ENCODE results near the gene ESRRB. TPM values are rescaled to one million over a fixed set of nuclear protein-coding genes. Genes with fewer than 3 reads are reported as not detected.

Gene ESRRB
- total RNA-seq, 1 experiment from 2014 or later: not detected

GRCh38 chr14:76450476-76450875 is 74.5 kb downstream of the ESRRB start:
- no peak for DNase-seq (ENCODE audit: low read depth)

GRCh38 chr14:76456200-76456599 is 80.3 kb downstream of the ESRRB start:
- DNase-seq (ENCODE audit: low read depth): peak; percentile 65

- no peak for DNase-seq (ENCODE audit: low read depth)
Observed at GRCh38 chr14:76456891-76457586, 81.1 kb downstream of the ESRRB start.

- DNase-seq (ENCODE audit: low read depth): no peak
Observed at GRCh38 chr14:76457841-76458240, 81.9 kb downstream of the ESRRB start.

- no peak for DNase-seq (ENCODE audit: low read depth)
Observed at GRCh38 chr14:76461886-76462285, 85.9 kb downstream of the ESRRB start.

GRCh38 chr14:76462330-76462729 is 86.4 kb downstream of the ESRRB start:
- no peak for DNase-seq (ENCODE audit: low read depth)

GRCh38 chr14:76463105-76463504 is 87.2 kb downstream of the ESRRB start:
- DNase-seq (ENCODE audit: low read depth): no peak

- no peak for DNase-seq (ENCODE audit: low read depth)
Observed at GRCh38 chr14:76464856-76465255, 88.9 kb downstream of the ESRRB start.

- no peak for DNase-seq (ENCODE audit: low read depth)
Observed at GRCh38 chr14:76465664-76466063, 89.7 kb downstream of the ESRRB start.

- no peak for DNase-seq (ENCODE audit: low read depth)
Observed at GRCh38 chr14:76467711-76468155, 91.8 kb downstream of the ESRRB start.

GRCh38 chr14:76472199-76472723 is 96.3 kb downstream of the ESRRB start:
- no peak for DNase-seq (ENCODE audit: low read depth)

GRCh38 chr14:76473481-76474263 is 97.7 kb downstream of the ESRRB start:
- DNase-seq (ENCODE audit: low read depth): peak; percentile 48

- DNase-seq (ENCODE audit: low read depth): no peak
Observed at GRCh38 chr14:76480426-76480825, 104.5 kb downstream of the ESRRB start.

- DNase-seq (ENCODE audit: low read depth): no peak
Observed at GRCh38 chr14:76484355-76484754, 108.4 kb downstream of the ESRRB start.

GRCh38 chr14:76486251-76486743 is 110.4 kb downstream of the ESRRB start:
- peak; percentile 23 for DNase-seq (ENCODE audit: low read depth)

- no peak for DNase-seq (ENCODE audit: low read depth)
Observed at GRCh38 chr14:76488551-76488950, 112.6 kb downstream of the ESRRB start.

GRCh38 chr14:76489667-76490066 is 113.7 kb downstream of the ESRRB start:
- DNase-seq (ENCODE audit: low read depth): no peak

GRCh38 chr14:76490111-76490510 is 114.2 kb downstream of the ESRRB start:
- no peak for DNase-seq (ENCODE audit: low read depth)

GRCh38 chr14:76490735-76491134 is 114.8 kb downstream of the ESRRB start:
- no peak for DNase-seq (ENCODE audit: low read depth)

GRCh38 chr14:76491172-76491930 is 115.4 kb downstream of the ESRRB start:
- no peak for DNase-seq (ENCODE audit: low read depth)

- no peak for DNase-seq (ENCODE audit: low read depth)
Observed at GRCh38 chr14:76495983-76496382, 120.0 kb downstream of the ESRRB start.

GRCh38 chr14:76496595-76496994 is 120.7 kb downstream of the ESRRB start:
- no peak for DNase-seq (ENCODE audit: low read depth)
